A549 (cell line): ENCODE data around the gene HLA-DOB. TPM values are rescaled to one million over a fixed set of nuclear protein-coding genes. Genes with fewer than 3 reads are reported as not detected.
A peak's percentile ranks its signal among the peaks of the same experiment; 100 is the strongest.

ENCODE experiments used
- ATAC-seq, 2 experiments: fragments of 200-7000 bp in 1 of 2; fragments of >200 bp in 1 of 2; cut with Nextera tagmentation in 1 of 2; cut with Tn5 transposase in 1 of 2; 3 replicates each; pipeline versions ENCODE4 v1.8.0 to v1.9.1; 2018 to 2020; ENCODE audit warnings: mild to moderate bottlenecking in 1 of 2, moderate library complexity in 1 of 2
- CTCF ChIA-PET: fragments of 300-600 bp; sonication (Branson Sonifier 250); formaldehyde crosslinking; extraction: SDS; loops from one replicate; lab custom pipeline; 2021; ENCODE audit warnings: antibody characterized with exemption, inconsistent platforms; lab: Yijun Ruan, JAX
- POLR2A ChIA-PET: fragments of 350-600 bp; formaldehyde crosslinking; extraction: SDS; loops from one replicate; lab custom pipeline; 2021; ENCODE audit warnings: antibody characterized with exemption, inconsistent platforms; lab: Yijun Ruan, JAX
- DNase-seq, 2 experiments: peaks; one replicate each; pipeline versions ENCODE4 v3.0.0 to v3.0.0-alpha.2; 2011 to 2016; ENCODE audit warnings: low read depth in 1 of 2, low spot score in 1 of 2
- FAIRE-seq: peaks from 2 replicates; lab custom pipeline; 2011; peaks lifted over from hg19 to GRCh38; lab: Jason Lieb, UNC
- H3K27ac ChIP-seq, 2 experiments: fragments of >200 bp; sonication (Bioruptor Twin); formaldehyde crosslinking; 3 replicates each; pipeline ENCODE4 v1.5.1; 2016 to 2017
- H3K4me1 ChIP-seq: fragments of >200 bp; sonication (Bioruptor Twin); formaldehyde crosslinking; 3 replicates; pipeline ENCODE4 v1.6.1; 2016
- H3K4me2 ChIP-seq: fragments of >200 bp; sonication (Bioruptor Twin); formaldehyde crosslinking; 3 replicates; pipeline ENCODE4 v1.6.1; 2016
- H3K4me3 ChIP-seq: fragments of >200 bp; sonication (Bioruptor Twin); formaldehyde crosslinking; 3 replicates; pipeline ENCODE4 v1.5.1; 2016
- H3K9me3 ChIP-seq: fragments of >200 bp; sonication (Bioruptor Twin); formaldehyde crosslinking; 3 replicates; pipeline ENCODE4 v1.6.1; 2016
- EHMT2 ChIP-seq: fragments of 200-600 bp; sonication (generic); IDR thresholded peaks from 2 replicates; pipeline ENCODE4 v1.6.1; 2016; ENCODE audit warnings: antibody characterized with exemption, low read depth, mild to moderate bottlenecking, moderate library complexity
- FOSB ChIP-seq: fragments of 250-450 bp; sonication (Bioruptor Pico); IDR thresholded peaks from 2 replicates; pipeline ENCODE4 v1.5.0; 2020; ENCODE audit warnings: mild to moderate bottlenecking, moderate library complexity
- FOSL2 ChIP-seq, 2 experiments: fragments of 450-650 bp in 1 of 2; fragments of >200 bp in 1 of 2; sonication (Bioruptor Twin) in 1 of 2; formaldehyde crosslinking; IDR thresholded peaks; 2 replicates each; pipeline versions ENCODE4 v1.5.0 to v1.6.1; 2016 to 2020; ENCODE audit warnings: mild to moderate bottlenecking in 1 of 2, moderate library complexity in 1 of 2
- HDAC2 ChIP-seq: fragments of 200-600 bp; sonication (generic); IDR thresholded peaks from 2 replicates; pipeline ENCODE4 v1.6.1; 2016
- JUN ChIP-seq, 2 experiments: fragments of >200 bp; sonication (Bioruptor Twin); formaldehyde crosslinking; IDR thresholded peaks; 2 replicates in 1 of 2; 3 replicates in 1 of 2; pipeline ENCODE4 v1.6.1; 2016 to 2017
- JUNB ChIP-seq: fragments of >200 bp; sonication (Bioruptor Twin); formaldehyde crosslinking; IDR thresholded peaks from 2 replicates; pipeline ENCODE4 v1.6.1; 2016
- KDM1A ChIP-seq: fragments of 200-600 bp; sonication (generic); IDR thresholded peaks from 2 replicates; pipeline ENCODE4 v1.6.1; 2016; ENCODE audit warnings: low read depth, mild to moderate bottlenecking
- KDM5A ChIP-seq: fragments of 200-600 bp; sonication (generic); IDR thresholded peaks from 2 replicates; pipeline ENCODE4 v1.6.1; 2016; ENCODE audit warnings: antibody characterized with exemption, mild to moderate bottlenecking
- MAFK ChIP-seq: fragments of 450-650 bp; IDR thresholded peaks from 2 replicates; pipeline ENCODE4 v1.6.1; 2014; ENCODE audit not compliant: partially characterized antibody
- NPAS2 ChIP-seq: fragments of 250-450 bp; sonication (Bioruptor Pico); IDR thresholded peaks from 2 replicates; pipeline ENCODE4 v1.8.0; 2022; ENCODE audit warnings: mild to moderate bottlenecking, moderate library complexity, borderline replicate concordance
- NR3C1 ChIP-seq: fragments of >200 bp; sonication (Bioruptor Twin); formaldehyde crosslinking; IDR thresholded peaks from 3 replicates; pipeline ENCODE4 v1.6.1; 2017
- PHF8 ChIP-seq: fragments of 200-600 bp; sonication (generic); IDR thresholded peaks from 2 replicates; pipeline ENCODE4 v1.6.1; 2016; ENCODE audit warnings: low read depth, mild to moderate bottlenecking, antibody characterized with exemption, moderate library complexity, borderline replicate concordance
- POLR2A ChIP-seq: IDR thresholded peaks from 2 replicates; pipeline ENCODE4 v1.6.1; 2012; ENCODE audit warnings: mild to moderate bottlenecking, low read length
- RCOR1 ChIP-seq: fragments of 150-350 bp; IDR thresholded peaks from 2 replicates; pipeline ENCODE4 v1.6.1; 2014; ENCODE audit warnings: antibody characterized with exemption, low read length, low read depth
- RFX5 ChIP-seq: fragments of 450-650 bp; IDR thresholded peaks from 2 replicates; pipeline ENCODE4 v1.7.1; 2014; ENCODE audit warnings: antibody characterized with exemption, mild to moderate bottlenecking, moderate library complexity
- RNF2 ChIP-seq: fragments of 200-600 bp; sonication (generic); IDR thresholded peaks from 2 replicates; pipeline ENCODE4 v1.6.1; 2016; ENCODE audit warnings: low read depth, mild to moderate bottlenecking, antibody characterized with exemption, moderate library complexity, borderline replicate concordance
- SREBF2 ChIP-seq: fragments of 450-650 bp; IDR thresholded peaks from 2 replicates; pipeline ENCODE4 v1.6.1; 2014; ENCODE audit warnings: mild to moderate bottlenecking, moderate library complexity
- TFCP2L1 ChIP-seq: fragments of 250-450 bp; sonication (Bioruptor Pico); IDR thresholded peaks from 2 replicates; pipeline ENCODE4 v1.5.0; 2021; ENCODE audit warnings: mild to moderate bottlenecking
- WGBS: methylation state at CpG from one replicate; pipeline ENCODE4 v1.1.6; 2017; ENCODE audit errors: missing lambda C conversion rate; 5-methylcytosine and 5-hydroxymethylcytosine counted together
- polyA plus RNA-seq, 4 experiments: library from polyadenylated mRNA; depleted of rRNA in 3 of 4; stranded (reverse); fragments of >200 nt; fragmentation: RNase III in 1 of 4; extraction: RNeasy Plus Mini Kit Qiagen cat#74134 plus additional on column Dnase treatment in 1 of 4; gene quantifications; 2 replicates in 3 of 4; 3 replicates in 1 of 4; pipeline ENCODE4 v1.2.3, GENCODE V29; 2011 to 2017
- TF ChIP-seq, protein P1 (sequence below): IDR thresholded peaks from 2 replicates; pipeline ENCODE4 v1.6.1; 2012
- TF ChIP-seq, protein P2 (sequence below): fragments of >200 bp; sonication (Bioruptor Twin); formaldehyde crosslinking; IDR thresholded peaks from 3 replicates; pipeline ENCODE4 v1.5.1; 2016
- TF ChIP-seq, protein P3 (sequence below): fragments of 250-450 bp; sonication (Bioruptor Pico); IDR thresholded peaks from 2 replicates; pipeline ENCODE4 v1.5.0; 2020; ENCODE audit warnings: low read depth, mild to moderate bottlenecking, moderate library complexity

The HLA-DOB gene
- polyA plus RNA-seq, 2 of the 4 experiments (the other 2 are of a cell fraction) = 0.08 to 0.10 TPM

DNA sequence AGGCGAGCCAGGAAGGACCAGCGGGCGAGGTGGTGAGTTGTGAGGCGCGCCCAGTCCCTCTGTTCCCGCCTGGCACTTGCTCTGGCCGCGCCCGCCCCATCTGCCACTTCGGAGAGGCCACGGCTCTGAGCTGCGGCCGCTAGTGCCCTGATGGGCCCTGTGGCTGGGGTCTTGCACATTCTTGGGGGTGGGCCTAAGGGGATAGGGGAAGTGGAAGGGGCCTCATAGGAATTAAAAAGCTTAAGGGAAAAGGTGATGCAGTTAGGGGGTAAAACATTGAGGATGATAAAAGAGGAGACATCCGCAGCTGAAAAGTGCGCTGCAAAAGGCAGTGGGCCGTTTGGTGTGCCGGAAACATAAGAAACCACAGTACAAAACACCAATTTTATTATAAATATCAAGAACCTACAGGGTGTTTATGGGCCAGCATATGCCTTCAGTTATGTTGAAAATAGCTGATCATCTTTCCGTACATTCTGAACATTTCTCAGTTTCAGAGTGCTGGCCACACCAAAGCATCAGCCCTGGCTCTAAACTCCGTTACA, 28.1 kb upstream of the HLA-DOB start:
- WGBS = 91% methylated on average over 8 of the region's 19 CpGs
- Histone ChIP-seq H3K9me3 (no peaks in the 10 kb centered on the region), H3K4me1 (0 out of 3 replicates have a peak, but pooled peaks cover 5% of the 10 kb centered on the region), H3K27ac (no peak overlapping the region; a peak in 1 of 6 replicates), H3K4me2 (peak overlapping the region; percentile 82), H3K4me3 (no peak overlapping the region)
- FAIRE-seq (no peak), ATAC-seq (no peak), DNase-seq (no peak)
- no peak for TF ChIP-seq EHMT2
- TF ChIP-seq RCOR1 = no peak
- no peak for TF ChIP-seq JUNB
- TF ChIP-seq, protein P1, sequence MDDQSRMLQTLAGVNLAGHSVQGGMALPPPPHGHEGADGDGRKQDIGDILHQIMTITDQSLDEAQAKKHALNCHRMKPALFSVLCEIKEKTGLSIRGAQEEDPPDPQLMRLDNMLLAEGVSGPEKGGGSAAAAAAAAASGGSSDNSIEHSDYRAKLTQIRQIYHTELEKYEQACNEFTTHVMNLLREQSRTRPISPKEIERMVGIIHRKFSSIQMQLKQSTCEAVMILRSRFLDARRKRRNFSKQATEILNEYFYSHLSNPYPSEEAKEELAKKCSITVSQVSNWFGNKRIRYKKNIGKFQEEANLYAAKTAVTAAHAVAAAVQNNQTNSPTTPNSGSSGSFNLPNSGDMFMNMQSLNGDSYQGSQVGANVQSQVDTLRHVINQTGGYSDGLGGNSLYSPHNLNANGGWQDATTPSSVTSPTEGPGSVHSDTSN = no peak
- TF ChIP-seq NPAS2 = no peak
- TF ChIP-seq SREBF2 = no peak
- TF ChIP-seq RNF2 = no peak
- TF ChIP-seq, protein P2, sequence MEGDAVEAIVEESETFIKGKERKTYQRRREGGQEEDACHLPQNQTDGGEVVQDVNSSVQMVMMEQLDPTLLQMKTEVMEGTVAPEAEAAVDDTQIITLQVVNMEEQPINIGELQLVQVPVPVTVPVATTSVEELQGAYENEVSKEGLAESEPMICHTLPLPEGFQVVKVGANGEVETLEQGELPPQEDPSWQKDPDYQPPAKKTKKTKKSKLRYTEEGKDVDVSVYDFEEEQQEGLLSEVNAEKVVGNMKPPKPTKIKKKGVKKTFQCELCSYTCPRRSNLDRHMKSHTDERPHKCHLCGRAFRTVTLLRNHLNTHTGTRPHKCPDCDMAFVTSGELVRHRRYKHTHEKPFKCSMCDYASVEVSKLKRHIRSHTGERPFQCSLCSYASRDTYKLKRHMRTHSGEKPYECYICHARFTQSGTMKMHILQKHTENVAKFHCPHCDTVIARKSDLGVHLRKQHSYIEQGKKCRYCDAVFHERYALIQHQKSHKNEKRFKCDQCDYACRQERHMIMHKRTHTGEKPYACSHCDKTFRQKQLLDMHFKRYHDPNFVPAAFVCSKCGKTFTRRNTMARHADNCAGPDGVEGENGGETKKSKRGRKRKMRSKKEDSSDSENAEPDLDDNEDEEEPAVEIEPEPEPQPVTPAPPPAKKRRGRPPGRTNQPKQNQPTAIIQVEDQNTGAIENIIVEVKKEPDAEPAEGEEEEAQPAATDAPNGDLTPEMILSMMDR = no peak
- no peak for TF ChIP-seq FOSL2 (IDR thresholded peaks at IDR 0.05)
- TF ChIP-seq FOSL2 (CRISPR knock-in tag; IDR thresholded peaks at IDR 0.05) = no peak
- no peak for TF ChIP-seq NR3C1
- no peak for TF ChIP-seq POLR2A
- TF ChIP-seq PHF8 = no peak
- no peak for TF ChIP-seq JUN (IDR thresholded peaks at IDR 0.05)
- TF ChIP-seq, protein P3, sequence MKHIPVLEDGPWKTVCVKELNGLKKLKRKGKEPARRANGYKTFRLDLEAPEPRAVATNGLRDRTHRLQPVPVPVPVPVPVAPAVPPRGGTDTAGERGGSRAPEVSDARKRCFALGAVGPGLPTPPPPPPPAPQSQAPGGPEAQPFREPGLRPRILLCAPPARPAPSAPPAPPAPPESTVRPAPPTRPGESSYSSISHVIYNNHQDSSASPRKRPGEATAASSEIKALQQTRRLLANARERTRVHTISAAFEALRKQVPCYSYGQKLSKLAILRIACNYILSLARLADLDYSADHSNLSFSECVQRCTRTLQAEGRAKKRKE (CRISPR knock-in tag) = no peak
- no peak for TF ChIP-seq KDM5A
- no peak for TF ChIP-seq KDM1A
- no peak for TF ChIP-seq HDAC2
- no peak for TF ChIP-seq TFCP2L1 (CRISPR knock-in tag)
- no peak for TF ChIP-seq RFX5
- no peak for TF ChIP-seq FOSB (CRISPR knock-in tag)
- CTCF ChIA-PET = interaction anchor here (0.6 to 10.9 kb wide), 6 partner anchors 12 to 140 kb away, joined by 3 to 253 read pairs (median 6); partner anchors contain the start of genes PSMB9 and TAP1
- POLR2A ChIA-PET = interaction anchor here (0.7 to 2.5 kb wide), 2 partner anchors 9 to 23 kb away, joined by 3 to 16 read pairs; partner anchors contain the start of genes PSMB9 and TAP1

DNA sequence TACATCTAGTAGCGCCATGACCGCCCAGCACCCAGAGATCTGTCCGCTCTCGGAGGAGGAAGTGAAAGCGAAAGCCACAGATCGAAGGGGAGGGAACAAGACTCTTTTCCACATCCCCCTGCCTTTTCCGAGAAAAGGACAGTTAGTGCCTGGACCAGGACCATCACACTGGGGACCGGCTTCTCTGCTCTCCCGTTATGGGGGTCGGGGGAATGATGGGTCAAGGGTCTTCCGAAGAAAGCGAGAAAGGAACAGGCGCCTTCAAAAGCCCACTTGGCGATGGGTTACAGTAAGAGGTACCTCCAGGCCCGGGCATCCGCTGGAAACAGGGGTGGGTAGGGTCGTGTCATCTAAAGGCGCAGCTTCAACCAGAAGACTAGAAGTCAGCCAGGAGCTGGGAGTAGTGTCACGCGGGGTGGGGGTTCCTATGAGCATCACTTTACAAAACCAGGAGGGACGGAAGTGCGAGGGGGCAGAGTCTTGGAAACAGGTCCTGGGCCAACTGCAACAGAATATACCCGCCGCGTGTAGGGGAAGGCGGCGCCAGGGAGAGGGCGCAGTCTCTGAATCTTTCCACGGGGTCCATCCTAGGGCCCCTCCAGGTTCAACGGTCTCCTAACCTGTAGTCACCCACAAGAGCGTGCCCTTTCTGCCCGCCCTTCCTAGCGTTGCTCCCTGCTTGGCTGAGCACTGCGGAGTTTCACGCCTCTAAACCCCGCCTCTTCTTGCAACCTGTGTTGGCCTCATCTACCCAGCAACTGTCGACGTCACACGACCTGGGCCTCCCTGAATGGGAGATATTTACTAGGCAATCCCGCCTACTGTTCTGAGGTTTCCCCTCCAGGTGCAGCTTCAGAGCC, 27.4 kb upstream of the HLA-DOB start, which contains the start of gene PSMB8:
PSMB8 (minus strand) TSS at position 69 of the 860 bp plus-strand sequence; CDS start at position 18, 51 bp downstream.
- POLR2A ChIA-PET = interaction anchor here (0.7 to 2.5 kb wide), 2 partner anchors 10 to 24 kb away, joined by 3 to 16 read pairs; partner anchors contain the start of genes PSMB9 and TAP1

More for the DNA sequence above, 27.4 kb upstream of the HLA-DOB start, which contains the start of gene PSMB8:
- H3K9me3 ChIP-seq = no peaks in the 10 kb centered on the region
- TF ChIP-seq RFX5 (peak; percentile 99), MAFK (no peak)
- TF ChIP-seq, all 56 proteins: peak for 1
- peak; percentile 96 to 99 for ATAC-seq
- DNase-seq = peak; percentile 86 to 87
- Histone ChIP-seq H3K27ac (peak within 1 kb of the TSS; percentile 75 to 90), H3K4me3 (peak within 1 kb of the TSS; percentile 55), H3K4me2 (peak within 1 kb of the TSS; percentile 82), H3K4me1 (0 out of 3 replicates have a peak, but pooled peaks cover 5% of the 10 kb centered on the region)
- WGBS = 3% methylated on average over 24 of the region's 40 CpGs
- no peak for FAIRE-seq
- CTCF ChIA-PET = interaction anchor here (0.9 to 10.9 kb wide), 4 partner anchors 13 to 140 kb away, joined by 3 to 253 read pairs (median 116); partner anchors contain the start of genes PSMB9 and TAP1
